K562 (cell line): ENCODE data around the gene BSN. TPM values are rescaled to one million over a fixed set of nuclear protein-coding genes. Genes with fewer than 3 reads are reported as not detected.
A peak's percentile ranks its signal among the peaks of the same experiment; 100 is the strongest.

Source experiments
- ATAC-seq: fragments of 200-7000 bp; cut with Tn5 transposase; 3 replicates; pipeline ENCODE4 v1.9.1; 2020; ENCODE audit warnings: moderate library complexity
- BruUV-seq: library from RNA; stranded (reverse); fragments of 400-500 nt; replicated peaks from 2 replicates; lab custom pipeline; 2021; lab: Mats Ljungman, UMichigan
- CTCF ChIA-PET: fragments of 300-600 bp; formaldehyde crosslinking; extraction: SDS; loops from one replicate; lab custom pipeline; 2021; ENCODE audit warnings: low intra/inter-chr PET ratio; lab: Yijun Ruan, JAX
- POLR2A ChIA-PET: fragments of 300-600, 350-650 bp; sonication (Branson Sonifier 250); formaldehyde crosslinking; extraction: SDS; loops from one replicate; lab custom pipeline; 2021; ENCODE audit warnings: antibody characterized with exemption, inconsistent platforms; lab: Yijun Ruan, JAX
- DNase-seq, 4 experiments: peaks; one replicate each; pipeline versions ENCODE4 v3.0.0 to v3.0.0-alpha.2; 2011 to 2018; ENCODE audit warnings: low spot score in 3 of 4, mixed read lengths in 3 of 4; ENCODE audit errors: extremely low read depth in 1 of 4
- FAIRE-seq: peaks from 2 replicates; lab custom pipeline; 2011; peaks lifted over from hg19 to GRCh38; lab: Jason Lieb, UNC
- H2AFZ ChIP-seq: 2 replicates; pipeline ENCODE4 v1.6.0; 2011; ENCODE audit warnings: low read depth, low read length, control low read depth, inconsistent platforms
- H3K27ac ChIP-seq: fragments of 200-600 bp; 3 replicates; pipeline ENCODE4 v1.8.0; 2011; ENCODE audit warnings: low read depth, mild to moderate bottlenecking, control low read depth, inconsistent platforms, low read length, moderate library complexity, mixed read lengths; ENCODE audit errors: extremely low read depth
- H3K27me3 ChIP-seq, 2 experiments: fragments of 300-600 bp in 1 of 2; 2 replicates in 1 of 2; 3 replicates in 1 of 2; pipeline versions ENCODE4 v1.6.0 to v1.8.0; 2011; ENCODE audit warnings: inconsistent platforms in 2 of 2, low read length in 2 of 2, mild to moderate bottlenecking in 1 of 2, mixed read lengths in 1 of 2, moderate library complexity in 1 of 2; ENCODE audit not compliant: control insufficient read depth in 2 of 2, insufficient read depth in 2 of 2
- H3K36me3 ChIP-seq: fragments of 300-600 bp; 3 replicates; pipeline ENCODE4 v1.8.0; 2011; ENCODE audit warnings: mild to moderate bottlenecking, low read length, inconsistent platforms; ENCODE audit not compliant: control insufficient read depth, insufficient read depth
- H3K4me1 ChIP-seq, 2 experiments: fragments of 200-600 bp in 1 of 2; replicated peaks in 1 of 2; 2 replicates in 1 of 2; 3 replicates in 1 of 2; pipeline versions ENCODE4 v1.5.1 to v1.8.0; 2011; ENCODE audit warnings: inconsistent platforms in 2 of 2, low read length in 2 of 2, mild to moderate bottlenecking in 1 of 2, mixed read lengths in 1 of 2, moderate library complexity in 1 of 2; ENCODE audit not compliant: control insufficient read depth in 2 of 2, insufficient read depth in 2 of 2
- H3K4me2 ChIP-seq: 2 replicates; pipeline ENCODE4 v1.6.1; 2011; ENCODE audit warnings: low read length, control low read depth, inconsistent platforms, mixed read lengths; ENCODE audit not compliant: insufficient read depth
- H3K4me3 ChIP-seq: fragments of 200-600 bp; sonication (generic), shearing (Covaris generic); 2 replicates; pipeline ENCODE4 v1.5.1; 2016; ENCODE audit warnings: control low read depth, inconsistent platforms
- H3K79me2 ChIP-seq: fragments of 200-600 bp; 3 replicates; pipeline ENCODE4 v1.8.0; 2011; ENCODE audit warnings: low read length, inconsistent platforms; ENCODE audit not compliant: control insufficient read depth, insufficient read depth
- H3K9ac ChIP-seq, 2 experiments: 2 replicates each; pipeline versions ENCODE4 v1.6.0 to v1.6.1; 2011; ENCODE audit warnings: low read depth in 2 of 2, low read length in 2 of 2, control low read depth in 1 of 2, inconsistent platforms in 1 of 2, mild to moderate bottlenecking in 1 of 2, mixed read lengths in 1 of 2; ENCODE audit not compliant: insufficient read depth in 1 of 2
- H3K9me1 ChIP-seq: one replicate; pipeline ENCODE4 v1.6.0; 2011; ENCODE audit warnings: inconsistent platforms, mild to moderate bottlenecking, low read length, moderate library complexity; ENCODE audit not compliant: control insufficient read depth, insufficient read depth
- H3K9me3 ChIP-seq: replicated peaks from 2 replicates; pipeline ENCODE4 v1.5.1; 2011; ENCODE audit warnings: low read depth, low read length, inconsistent platforms; ENCODE audit not compliant: control insufficient read depth, insufficient read depth
- H4K20me1 ChIP-seq: replicated peaks from 2 replicates; pipeline ENCODE4 v1.6.1; 2011; ENCODE audit warnings: low read length, inconsistent platforms, mixed read lengths; ENCODE audit not compliant: control insufficient read depth, insufficient read depth
- BHLHE40 ChIP-seq: IDR thresholded peaks from 2 replicates; pipeline ENCODE4 v1.6.1; 2011; ENCODE audit warnings: low read length, improper control_type of control experiment
- FOS ChIP-seq: IDR thresholded peaks from 3 replicates; pipeline ENCODE4 v1.6.1; 2011; ENCODE audit not compliant: insufficient read length; ENCODE audit errors: extremely low read depth
- POLR2G ChIP-seq: fragments of 200-400 bp; formaldehyde crosslinking; IDR thresholded peaks from 2 replicates; pipeline ENCODE4 v1.6.1; 2017; ENCODE audit warnings: low read depth, mild to moderate bottlenecking, antibody characterized with exemption, low read length, moderate library complexity
- RBFOX2 ChIP-seq: fragments of 200-400 bp; formaldehyde crosslinking; IDR thresholded peaks from 2 replicates; pipeline ENCODE4 v1.6.1; 2017; ENCODE audit warnings: low read depth, mild to moderate bottlenecking, low read length, moderate library complexity
- RUNX1 ChIP-seq: sonication (generic); IDR thresholded peaks from 2 replicates; pipeline ENCODE4 v1.6.1; 2016; ENCODE audit warnings: antibody characterized with exemption, low read depth
- WGBS: fragments of 100-300 bp; shearing (Covaris generic); methylation state at CpG from one replicate; pipeline ENCODE4 v1.1.6; 2016; ENCODE audit warnings: low coverage, mixed read lengths; ENCODE audit not compliant: insufficient coverage; ENCODE audit errors: missing lambda C conversion rate; 5-methylcytosine and 5-hydroxymethylcytosine counted together
- in situ Hi-C: fragments of 300-500 bp; cut with MboI; formaldehyde crosslinking; loops from 4 replicates; pipeline ENCODE4 v1.15.0; 2018; ENCODE audit warnings: inconsistent platforms, mixed read lengths
- intact Hi-C: fragments of 100-400 bp; cut with micrococcal nuclease; formaldehyde crosslinking; loops from 2 replicates; pipeline ENCODE4 v1.14.2; 2022
- polyA plus RNA-seq, 8 experiments: library from polyadenylated mRNA; depleted of rRNA in 4 of 8; stranded (reverse) in 5 of 8; unstranded in 3 of 8; fragments of >200 nt; fragmentation: Nextera tagmentation in 2 of 8; fragmentation: Illumina TruSeq in 1 of 8; extraction: Ambion mirVana in 2 of 8; extraction: Trizol in 1 of 8; gene quantifications; 2 replicates each; pipeline versions ENCODE4 v1.2.1 to v1.2.3, GENCODE V29; 2011 to 2014; ENCODE audit warnings: inconsistent platforms in 1 of 8, missing spikeins in 1 of 8
- total RNA-seq, 7 experiments: library from RNA; depleted of rRNA in 6 of 7; stranded (reverse); fragments of >200 nt in 6 of 7; fragmentation: Illumina TruSeq in 2 of 7; extraction: Trizol in 2 of 7; gene quantifications; 2 replicates each; pipeline versions ENCODE4 v1.2.1 to v1.2.3, GENCODE V29; 2011 to 2021; ENCODE audit warnings: low replicate concordance in 1 of 7
- TF ChIP-seq, protein P1 (sequence below), 2 experiments: IDR thresholded peaks; 2 replicates each; pipeline ENCODE4 v1.6.1; 2011; ENCODE audit warnings: borderline replicate concordance in 1 of 2, control low read depth in 1 of 2, low read depth in 1 of 2, low read length in 1 of 2, mild to moderate bottlenecking in 1 of 2, mixed read lengths in 1 of 2, moderate library complexity in 1 of 2; ENCODE audit not compliant: insufficient read depth in 1 of 2, insufficient read length in 1 of 2, poor library complexity in 1 of 2, severe bottlenecking in 1 of 2; ENCODE audit errors: extremely low read depth in 1 of 2
- TF ChIP-seq, protein P2 (sequence below): sonication (generic); formaldehyde crosslinking; IDR thresholded peaks from 2 replicates; pipeline ENCODE4 v1.8.1; 2023; ENCODE audit warnings: mild to moderate bottlenecking, missing genetic modification reagents

Gene BSN
- total and polyA plus RNA-seq, 9 of the 15 experiments (the other 6 are each of a cell fraction or from before 2014, with no cell fraction given), result 0.03 to 1.5 (median 0.29) TPM

DNA sequence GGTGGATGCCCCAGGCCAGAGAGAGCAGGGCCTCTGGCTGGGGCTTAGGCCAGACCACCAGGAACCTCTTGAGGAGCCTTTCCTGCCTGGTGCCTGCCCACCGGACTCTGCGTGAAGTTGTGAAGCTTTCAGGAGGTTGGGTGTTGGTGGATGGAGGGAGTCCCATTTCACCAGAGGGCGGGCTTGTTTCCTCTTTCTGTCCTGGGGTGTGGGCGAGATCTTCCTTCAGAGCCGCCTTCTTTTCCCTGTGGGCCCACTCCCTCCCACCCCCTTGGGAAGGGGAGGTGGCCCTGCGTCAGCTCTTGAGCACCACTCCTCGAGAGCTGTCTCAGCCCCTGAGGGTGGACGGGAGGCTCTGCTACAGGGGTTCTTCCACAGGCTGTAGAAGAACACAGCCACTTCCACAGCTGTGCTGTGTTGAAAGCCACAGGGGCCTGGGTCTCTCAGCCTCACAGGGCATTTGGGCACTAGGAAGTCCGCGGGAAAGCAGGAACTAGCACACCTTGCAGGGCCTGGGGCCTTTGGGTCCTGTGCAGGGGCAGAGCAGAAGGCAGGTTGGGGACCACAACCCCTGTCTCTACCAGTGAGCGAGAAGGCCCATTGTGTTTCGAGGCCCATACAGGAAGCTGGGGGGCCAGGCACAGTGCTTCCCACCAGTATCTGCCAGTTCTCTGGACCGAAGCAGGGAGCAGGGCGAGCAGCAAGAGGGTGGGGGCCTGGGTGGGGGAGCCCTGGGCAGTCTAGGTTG is 163.1 kb downstream of the BSN start:
- CTCF ChIA-PET, result no interaction called here
- in situ Hi-C loops, result no loop called here
- intact Hi-C loops, result no loop called here

DNA sequence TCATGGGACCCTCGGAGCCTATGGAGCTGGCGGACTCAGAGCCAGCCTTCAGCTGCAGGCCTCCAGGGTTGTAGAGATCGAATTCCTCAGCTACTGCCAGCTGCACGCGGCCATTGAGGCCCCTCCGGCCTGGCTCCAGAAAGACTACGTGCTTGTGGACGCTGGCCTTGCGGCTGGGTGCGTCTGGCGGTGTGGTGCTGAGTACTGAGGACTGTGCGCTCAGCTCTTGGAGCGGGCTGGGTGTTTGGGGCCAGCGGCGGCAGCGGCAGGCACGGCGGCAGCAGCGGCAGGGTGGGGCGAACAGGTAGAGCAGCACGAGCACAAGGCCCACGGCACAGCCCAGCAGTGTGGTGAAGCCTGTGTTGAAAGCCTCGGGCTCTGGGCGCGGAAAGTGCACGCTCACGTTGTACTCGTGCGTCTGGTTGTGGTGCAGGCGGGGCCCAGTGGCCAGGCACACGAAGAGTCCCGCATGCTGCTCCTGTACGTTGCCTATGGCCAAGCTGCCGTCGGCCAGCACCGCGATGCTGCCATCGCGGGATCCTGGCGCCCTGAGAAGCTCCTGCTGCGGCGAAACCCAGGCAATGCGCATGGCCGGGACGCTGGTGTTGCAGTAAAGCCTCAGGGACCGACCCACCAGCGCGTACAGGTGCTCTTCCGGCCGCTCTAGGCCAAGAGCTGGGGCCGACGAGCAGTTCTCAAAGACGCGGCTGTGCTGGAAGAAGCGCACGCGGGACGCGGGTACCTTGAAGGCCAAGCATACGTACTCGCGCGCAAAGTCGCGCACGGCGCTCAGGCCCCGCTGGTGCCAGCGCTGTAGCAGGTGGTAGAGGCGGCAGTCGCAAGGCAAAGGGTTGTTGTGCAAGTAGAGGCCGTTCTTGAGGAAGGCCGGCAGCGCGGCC is 163.9 kb downstream of the BSN start:
- ATAC-seq, result no peak
- 100% methylated on average over 28 of the region's 75 CpGs for WGBS
- no peak overlapping the region for H3K4me2 ChIP-seq
- no peaks in the 10 kb centered on the region for H3K9me1 ChIP-seq
- 0 out of 2 replicates have a peak, but pooled peaks cover 3% of the 10 kb centered on the region for H4K20me1 ChIP-seq
- no peak for DNase-seq
- H3K36me3 ChIP-seq, result peaks cover 61% of the 10 kb centered on the region; the same call in 2 of the 3 replicates
- FAIRE-seq, result no peak
- in situ Hi-C loops (no loop called here), intact Hi-C loops (no loop called here)
- POLR2A ChIA-PET, result no interaction called here
- CTCF ChIA-PET, result interaction anchor here (1.2 kb wide), 1 partner anchor 121 kb away, joined by 4 read pairs; no protein-coding TSS in a partner anchor
- H3K27ac ChIP-seq, result no peak overlapping the region
- no peaks in the 10 kb centered on the region for H3K27me3 ChIP-seq
- H3K9me3 ChIP-seq, result no peaks in the 10 kb centered on the region
- H3K9ac ChIP-seq, result no peak overlapping the region
- no peak overlapping the region for H3K4me3 ChIP-seq
- H2AFZ ChIP-seq, result no peak overlapping the region
- no TSS peak for BruUV-seq
- H3K4me1 ChIP-seq, result peaks cover 0 to 24% of the 10 kb centered on the region in 2 experiments; a peak in 3 of 5 replicates
- H3K79me2 ChIP-seq, result peaks cover 6% of the 10 kb centered on the region
- peak; percentile 45 for TF ChIP-seq RBFOX2
- peak; percentile 42 for TF ChIP-seq POLR2G
- TF ChIP-seq, protein P1, sequence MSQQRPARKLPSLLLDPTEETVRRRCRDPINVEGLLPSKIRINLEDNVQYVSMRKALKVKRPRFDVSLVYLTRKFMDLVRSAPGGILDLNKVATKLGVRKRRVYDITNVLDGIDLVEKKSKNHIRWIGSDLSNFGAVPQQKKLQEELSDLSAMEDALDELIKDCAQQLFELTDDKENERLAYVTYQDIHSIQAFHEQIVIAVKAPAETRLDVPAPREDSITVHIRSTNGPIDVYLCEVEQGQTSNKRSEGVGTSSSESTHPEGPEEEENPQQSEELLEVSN (IDR thresholded peaks at IDR 0.05; ENCODE audit: borderline replicate concordance in 1 of 2, extremely low read depth in 1 of 2, insufficient read depth in 1 of 2, insufficient read length in 1 of 2, low read depth in 1 of 2, low read length in 1 of 2, poor library complexity in 1 of 2, severe bottlenecking in 1 of 2), result peak in 1 of 2 experiments; percentile 5
- TF ChIP-seq, protein P2, sequence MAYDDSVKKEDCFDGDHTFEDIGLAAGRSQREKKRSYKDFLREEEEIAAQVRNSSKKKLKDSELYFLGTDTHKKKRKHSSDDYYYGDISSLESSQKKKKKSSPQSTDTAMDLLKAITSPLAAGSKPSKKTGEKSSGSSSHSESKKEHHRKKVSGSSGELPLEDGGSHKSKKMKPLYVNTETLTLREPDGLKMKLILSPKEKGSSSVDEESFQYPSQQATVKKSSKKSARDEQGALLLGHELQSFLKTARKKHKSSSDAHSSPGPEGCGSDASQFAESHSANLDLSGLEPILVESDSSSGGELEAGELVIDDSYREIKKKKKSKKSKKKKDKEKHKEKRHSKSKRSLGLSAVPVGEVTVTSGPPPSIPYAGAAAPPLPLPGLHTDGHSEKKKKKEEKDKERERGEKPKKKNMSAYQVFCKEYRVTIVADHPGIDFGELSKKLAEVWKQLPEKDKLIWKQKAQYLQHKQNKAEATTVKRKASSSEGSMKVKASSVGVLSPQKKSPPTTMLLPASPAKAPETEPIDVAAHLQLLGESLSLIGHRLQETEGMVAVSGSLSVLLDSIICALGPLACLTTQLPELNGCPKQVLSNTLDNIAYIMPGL (CRISPR knock-in tag), result no peak
- TF ChIP-seq BHLHE40, result no peak

More for the DNA sequence above, 163.1 kb downstream of the BSN start:
- no TSS peak for BruUV-seq
- Histone ChIP-seq H3K27me3 (no peaks in the 10 kb centered on the region), H3K27ac (no peak overlapping the region), H3K79me2 (no peaks in the 10 kb centered on the region), H3K9me3 (no peaks in the 10 kb centered on the region), H3K4me3 (no peak overlapping the region), H3K36me3 (peaks cover 58% of the 10 kb centered on the region; the same call in 2 of the 3 replicates), H3K9me1 (no peaks in the 10 kb centered on the region), H3K4me2 (no peak overlapping the region), H2AFZ (no peak overlapping the region), H3K4me1 (peaks cover 0 to 16% of the 10 kb centered on the region in 2 experiments; a peak in 1 of 5 replicates), H3K9ac (no peak overlapping the region), H4K20me1 (no peaks in the 10 kb centered on the region)
- no peak for DNase-seq
- no peak for FAIRE-seq
- no peak for TF ChIP-seq RUNX1
- no peak for TF ChIP-seq FOS
- TF ChIP-seq POLR2G, result peak; percentile 12; the same call in 1 of the 2 replicates
- WGBS, result 94% methylated on average over 9 of the region's 14 CpGs
- ATAC-seq, result no peak
- POLR2A ChIA-PET, result interaction anchor here (0.5 to 0.7 kb wide), 2 partner anchors 10 to 60 kb away, joined by 3 to 4 read pairs; no protein-coding TSS in a partner anchor
